Activated naive CD4-positive, alpha-beta T cell treated with Interleukin-2 at 50 U/mL for 16 hours (primary cell): ENCODE data around the gene HTRA2.
"Not testable (repeated sequence)": the region's sequence is repeated elsewhere in the genome, so short reads cannot be mapped to it uniquely, and the experiment has no call there.

ENCODE experiments used
- DNase-seq: peaks from one replicate; pipeline ENCODE4 v3.0.0-alpha.2; 2020

The HTRA2 gene

GRCh38 chr2:74529357-74530238, at the start of gene HTRA2, which contains the start of gene AUP1:
Gene HTRA2 (plus strand): TSS chr2:74529933. CDS start chr2:74530007, 74 bp downstream.
Gene AUP1 (minus strand): TSS chr2:74529706. CDS start chr2:74529629, 77 bp downstream.
- DNase-seq: peak; percentile 93

DNA sequence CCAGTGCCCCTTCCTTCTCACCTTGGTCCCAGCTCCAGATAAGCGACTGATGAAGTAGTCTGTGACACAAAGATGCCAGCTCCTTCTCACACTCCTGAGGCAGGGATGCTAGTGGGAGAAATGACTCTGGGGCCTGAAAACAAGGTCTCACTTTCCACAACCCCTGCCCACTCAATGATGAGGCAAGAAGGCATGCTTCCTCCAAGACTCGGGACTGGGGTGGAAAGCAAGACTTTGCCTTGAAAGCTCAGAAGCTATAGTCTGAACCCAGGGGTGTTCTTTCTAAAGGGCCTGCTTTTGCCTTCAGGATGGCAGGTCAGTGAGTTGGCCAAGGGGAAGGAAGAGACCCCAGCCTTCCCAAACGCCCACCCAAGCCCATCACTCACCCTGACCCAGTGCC, 48.3 kb upstream of the HTRA2 start:
- no peak for DNase-seq

DNA sequence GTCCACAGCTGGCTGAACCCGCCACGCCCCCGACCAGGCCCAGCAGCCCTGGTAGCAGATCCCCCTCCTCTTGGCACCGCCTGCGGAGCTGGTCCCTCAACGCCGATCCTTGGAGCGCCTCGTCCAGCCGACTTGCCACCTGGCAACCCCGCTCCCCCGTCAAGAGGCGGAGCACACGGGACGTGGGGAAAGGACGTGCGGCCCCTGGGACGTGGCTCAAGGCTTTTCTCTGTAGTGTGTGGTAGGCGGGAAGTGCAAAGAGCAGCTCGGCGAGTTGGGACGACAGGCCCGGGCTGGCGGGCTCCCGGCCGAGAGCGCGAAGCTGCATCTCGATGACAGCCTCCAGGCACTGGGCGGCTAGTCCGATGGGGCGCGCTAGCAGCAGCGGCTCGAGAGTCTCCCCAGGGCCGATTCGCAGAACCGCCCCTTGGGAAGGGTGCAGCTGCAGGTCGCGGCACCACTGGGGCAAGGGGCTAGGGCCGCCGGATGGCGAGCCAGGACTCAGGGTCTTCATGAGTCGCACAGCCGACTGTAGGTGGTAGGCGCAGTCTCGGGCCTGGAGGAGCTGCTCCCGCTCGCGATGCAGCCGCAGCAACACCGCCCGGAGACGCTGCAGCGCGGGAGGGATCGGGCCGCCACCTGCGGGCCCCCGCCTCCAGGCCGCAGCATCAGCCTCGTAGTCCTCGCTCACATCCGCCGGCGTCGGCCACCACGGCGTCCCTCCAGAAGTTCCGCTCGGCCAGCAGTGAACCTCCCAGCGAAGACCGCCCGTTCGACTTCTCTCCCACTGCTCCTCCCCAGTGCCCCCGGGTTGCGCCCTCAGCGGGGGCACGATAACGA, 47.6 kb upstream of the HTRA2 start:
- DNase-seq: peak; percentile 64

GRCh38 chr2:74482801-74483674, 46.7 kb upstream of the HTRA2 start, which contains the start of the genes CCDC142 and TTC31:
Gene CCDC142 (minus strand): TSS chr2:74482998. CDS start chr2:74482837, 161 bp downstream.
Gene TTC31 (plus strand): TSS chr2:74483081. CDS start chr2:74483096, 15 bp downstream.
- peak; percentile 94 for DNase-seq

DNA sequence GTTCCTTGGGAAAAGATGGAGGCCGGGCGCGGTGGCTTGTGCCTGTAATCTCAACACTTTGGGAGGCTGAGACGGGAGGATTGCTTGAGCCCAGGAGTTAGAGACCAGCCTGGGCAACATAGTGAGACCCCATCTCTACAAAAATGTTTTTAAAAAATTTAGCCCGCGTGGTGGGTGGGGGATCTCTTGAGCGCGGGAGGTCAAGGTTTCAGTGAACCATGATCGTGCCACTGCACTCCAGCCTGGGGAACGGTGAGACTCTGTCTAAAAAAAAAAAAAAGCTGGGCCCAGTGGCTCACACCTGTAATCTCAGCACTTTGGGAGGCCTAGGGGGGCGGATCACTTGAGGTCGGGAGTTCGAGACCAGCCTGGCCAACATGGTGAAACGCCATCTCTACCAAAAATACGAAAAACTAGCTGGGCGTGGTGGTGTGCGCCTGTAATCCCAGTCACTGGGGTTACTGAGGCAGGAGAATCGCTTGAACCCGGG, 46.0 kb upstream of the HTRA2 start:
- not testable (repeated sequence) for DNase-seq

DNA sequence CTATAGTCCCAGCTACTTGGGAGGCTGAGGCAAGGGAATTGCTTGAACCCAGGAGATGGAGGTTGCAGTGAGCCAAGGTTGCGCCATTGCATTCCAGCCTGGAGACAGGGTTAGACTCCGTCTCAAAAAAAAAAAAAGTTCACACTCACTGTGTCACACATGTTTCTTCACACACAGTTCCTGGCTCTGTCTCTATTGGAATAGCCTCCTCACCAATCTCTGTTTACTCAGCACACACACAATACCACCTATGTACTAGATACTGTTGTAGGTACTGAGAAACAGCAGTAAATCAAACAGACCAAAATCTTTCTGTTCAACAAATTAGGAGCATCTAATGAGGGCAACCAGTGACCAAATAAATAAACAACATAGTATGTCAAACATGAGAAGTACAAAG, 43.6 kb upstream of the HTRA2 start:
- DNase-seq: no peak

DNA sequence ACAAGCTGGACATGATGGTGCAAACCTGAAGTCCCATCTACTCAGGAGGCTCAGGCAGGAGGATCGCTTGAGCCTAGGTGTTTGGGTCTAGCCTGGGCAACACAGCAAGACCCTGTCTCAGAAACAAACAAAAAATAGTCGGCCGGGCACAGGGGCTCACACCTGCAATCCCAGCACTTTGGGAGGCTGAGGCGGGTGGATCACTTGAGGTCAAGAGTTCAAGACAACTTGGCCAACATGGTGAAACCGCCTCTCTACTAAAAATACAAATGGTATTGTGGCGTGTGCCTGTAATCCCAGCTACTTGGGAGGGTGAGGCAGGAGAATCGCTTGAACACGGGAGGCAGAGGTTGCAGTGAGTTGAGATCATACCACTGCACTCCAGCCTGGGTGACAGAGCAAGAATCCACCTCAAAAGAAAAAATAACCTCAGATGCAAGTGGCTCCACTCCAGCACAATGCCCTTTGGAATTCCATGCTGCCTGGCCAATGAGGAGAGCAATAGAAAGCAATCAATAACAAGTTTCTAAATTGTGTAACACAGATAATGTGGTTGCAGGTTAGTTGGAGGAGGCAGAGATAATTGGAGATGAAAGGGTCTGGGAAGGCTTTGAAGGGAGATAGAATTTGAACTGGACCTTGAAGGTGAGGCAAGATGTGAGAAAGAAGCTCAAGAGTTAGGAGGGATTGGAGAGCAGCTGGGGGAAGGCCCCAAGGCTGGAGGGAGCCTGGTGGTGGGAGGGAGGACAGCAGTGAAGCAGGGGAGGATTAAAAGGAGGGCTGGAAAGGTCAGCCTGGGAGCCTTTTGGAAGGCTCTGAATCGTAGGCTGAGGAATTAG, 40.9 kb upstream of the HTRA2 start:
- no peak for DNase-seq

GRCh38 chr2:74489906-74490305, 39.8 kb upstream of the HTRA2 start:
- DNase-seq: no peak

- no peak for DNase-seq
Observed at GRCh38 chr2:74491648-74492544, 37.8 kb upstream of the HTRA2 start.

GRCh38 chr2:74493546-74493945, 36.2 kb upstream of the HTRA2 start:
- no peak for DNase-seq

- DNase-seq: no peak
Observed at GRCh38 chr2:74495440-74495839, 34.3 kb upstream of the HTRA2 start.

- no peak for DNase-seq
Observed at GRCh38 chr2:74496997-74497776, 32.5 kb upstream of the HTRA2 start.

DNA sequence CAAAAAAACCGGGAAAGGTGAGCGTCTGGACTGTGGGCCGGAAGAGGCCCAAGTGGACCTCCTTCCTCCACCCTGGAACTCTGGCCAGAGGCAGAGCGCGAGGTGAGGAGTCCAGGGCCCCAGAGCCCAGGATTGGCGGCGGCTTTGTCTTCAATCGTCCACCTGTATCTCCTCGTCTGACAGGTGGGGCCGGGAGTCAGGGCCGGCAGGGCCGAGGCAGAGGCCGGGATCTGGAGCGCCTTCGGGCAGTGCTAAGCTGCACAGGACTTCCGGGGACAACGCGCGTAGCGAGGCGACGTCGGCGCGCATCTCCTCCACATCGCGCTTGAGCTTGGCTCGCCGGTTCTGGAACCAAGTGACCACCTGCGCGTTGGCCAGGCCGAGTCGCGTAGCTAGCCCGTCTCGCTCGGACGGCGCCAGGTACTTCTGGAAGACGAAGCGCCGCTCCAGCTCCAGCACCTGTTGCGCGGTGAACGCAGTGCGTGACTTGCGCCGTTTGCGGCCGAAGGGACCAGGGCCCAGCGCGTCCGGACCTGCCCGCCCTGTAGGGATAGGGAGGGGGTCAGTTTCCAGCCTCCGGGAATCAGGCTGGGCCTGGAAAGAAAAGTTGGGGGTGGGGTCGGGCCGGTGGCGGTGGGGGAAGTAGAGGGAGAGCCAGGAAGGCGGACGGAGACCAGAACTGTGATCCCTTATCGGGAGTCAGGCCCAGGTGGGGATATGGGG, 31.8 kb upstream of the HTRA2 start:
- peak; percentile 24 for DNase-seq

DNA sequence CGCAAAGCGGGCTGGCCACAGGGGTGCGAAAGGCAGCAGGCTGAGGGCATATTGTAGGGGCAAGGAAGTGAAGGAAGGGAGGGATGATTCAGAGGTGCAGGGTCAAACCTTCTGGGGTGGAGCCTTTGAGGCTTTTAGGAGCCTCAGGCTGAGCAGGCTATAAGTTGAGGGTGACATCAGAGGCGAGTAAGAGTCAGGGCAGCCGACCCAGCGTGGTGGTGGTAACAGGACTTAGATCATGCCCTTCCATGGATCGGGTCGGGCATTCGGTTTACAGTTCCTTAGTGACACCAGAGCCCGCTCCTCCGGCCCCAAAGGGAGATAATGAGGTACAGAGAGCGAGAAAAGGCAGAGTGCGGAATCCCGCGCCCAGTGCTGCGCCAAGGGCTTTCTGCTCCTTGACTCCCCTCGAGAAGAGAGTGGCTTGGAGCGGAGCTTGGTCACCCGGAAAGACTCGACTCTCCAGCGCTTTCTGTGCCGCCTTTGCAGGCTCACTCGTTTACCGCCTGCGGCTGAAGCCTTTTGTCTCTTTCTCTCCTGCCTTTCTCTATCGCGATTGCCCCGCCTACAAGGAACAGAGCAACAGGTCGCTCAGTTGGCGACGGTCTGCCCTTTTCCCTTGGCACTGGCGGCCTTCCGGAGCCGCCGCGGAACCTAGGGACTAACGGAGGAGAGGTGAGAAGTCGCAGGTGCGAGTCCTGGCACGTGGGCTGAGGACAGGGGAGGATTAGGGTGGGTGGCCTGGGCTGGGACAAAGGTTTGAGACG, 31.1 kb upstream of the HTRA2 start:
- DNase-seq: no peak

DNA sequence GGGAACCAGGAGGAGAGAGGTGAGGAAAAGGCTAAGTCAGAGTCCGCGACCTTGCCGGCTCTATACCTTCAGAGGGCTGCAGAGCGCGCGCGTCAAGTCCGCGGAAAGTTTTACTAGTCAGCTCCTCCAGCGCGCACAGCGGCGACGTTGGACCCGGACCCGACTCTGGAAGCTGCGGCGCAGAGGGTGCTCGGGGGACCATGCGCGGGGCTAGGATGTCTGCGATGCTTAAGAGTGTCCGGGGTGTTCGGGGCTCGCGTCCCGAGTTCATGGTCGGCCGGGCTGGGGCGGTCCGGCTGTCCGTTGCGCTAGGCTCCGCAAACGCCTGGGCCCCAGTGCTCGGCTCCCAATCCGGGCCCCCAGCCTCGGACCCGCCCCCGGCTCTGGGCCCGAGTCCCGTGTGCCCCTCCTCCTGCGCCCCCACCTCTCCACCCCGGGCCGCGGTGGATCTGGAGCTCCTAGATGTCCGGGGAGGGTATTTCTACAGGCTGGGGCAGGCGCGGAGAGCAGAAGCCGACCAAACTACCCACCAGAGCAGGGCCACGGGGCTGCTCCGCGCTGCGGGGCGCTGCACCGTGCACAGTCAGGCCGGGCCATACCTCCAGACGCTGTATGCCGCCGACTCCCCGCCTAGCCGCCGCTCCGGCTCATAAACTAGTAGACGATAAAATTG, 30.3 kb upstream of the HTRA2 start, which contains the start of gene LBX2:
LBX2 (minus strand) TSS at position 337 of the 673 bp plus-strand sequence; CDS start at position 271, 66 bp downstream.
- peak; percentile 33 for DNase-seq

- DNase-seq: no peak
Observed at GRCh38 chr2:74499940-74500577, 29.7 kb upstream of the HTRA2 start.

DNA sequence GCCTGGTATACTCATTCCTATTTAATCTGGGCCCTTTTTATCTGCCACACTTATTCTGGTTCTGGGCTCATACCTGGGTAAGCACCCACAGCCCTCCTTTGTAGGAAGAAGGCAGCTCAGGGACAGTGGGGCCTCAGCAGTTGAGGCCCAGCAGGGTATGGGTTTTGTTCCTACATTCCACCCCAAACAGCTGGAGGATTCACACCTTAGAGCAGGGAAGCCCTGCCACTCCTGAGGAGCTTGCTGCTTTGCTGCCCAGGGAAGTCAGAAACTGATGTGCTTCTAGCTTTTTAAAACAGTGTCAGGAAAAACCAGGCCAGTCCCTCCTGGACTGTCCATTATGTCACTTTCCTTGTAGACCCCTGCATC, 29.2 kb upstream of the HTRA2 start:
- DNase-seq: no peak
